DOHH2 (cell line): ENCODE data around the gene CNP.

Experiments used
- H3F3A ChIP-seq: fragments of 200-600 bp; sonication (generic), shearing (Covaris generic); 2 replicates; pipeline ENCODE4 v1.6.0; 2016; ENCODE audit warnings: antibody characterized with exemption, mild to moderate bottlenecking; ENCODE audit not compliant: control insufficient read depth, insufficient read depth
- H3K27ac ChIP-seq: fragments of 200-600 bp; sonication (generic); 2 replicates; pipeline ENCODE4 v1.5.1; 2014; ENCODE audit warnings: low read depth, mild to moderate bottlenecking, low read length, moderate library complexity
- H3K27me3 ChIP-seq: fragments of 200-600 bp; sonication (generic); 2 replicates; pipeline ENCODE4 v1.6.1; 2014; ENCODE audit warnings: mild to moderate bottlenecking, low read length, mixed read lengths; ENCODE audit not compliant: control insufficient read depth
- H3K36me3 ChIP-seq: fragments of 200-600 bp; sonication (generic); 2 replicates; pipeline ENCODE4 v1.6.1; 2014; ENCODE audit warnings: mild to moderate bottlenecking, low read length, moderate library complexity, mixed read lengths; ENCODE audit not compliant: control insufficient read depth
- H3K4me1 ChIP-seq: fragments of 200-600 bp; sonication (generic); 2 replicates; pipeline ENCODE4 v1.6.1; 2014; ENCODE audit warnings: mild to moderate bottlenecking, low read length, mixed read lengths; ENCODE audit not compliant: control insufficient read depth
- H3K4me2 ChIP-seq: fragments of 200-600 bp; sonication (generic); 2 replicates; pipeline ENCODE4 v1.6.0; 2014; ENCODE audit warnings: mild to moderate bottlenecking, low read length, moderate library complexity
- H3K4me3 ChIP-seq: fragments of 200-600 bp; sonication (generic); 2 replicates; pipeline ENCODE4 v1.5.1; 2014; ENCODE audit warnings: mild to moderate bottlenecking, low read length, mixed read lengths
- H3K79me2 ChIP-seq: fragments of 200-600 bp; sonication (generic); 2 replicates; pipeline ENCODE4 v1.6.1; 2014; ENCODE audit warnings: mild to moderate bottlenecking, low read length, mixed read lengths; ENCODE audit not compliant: control insufficient read depth
- H3K9me2 ChIP-seq: fragments of 200-600 bp; sonication (generic); replicated peaks from 2 replicates; pipeline ENCODE4 v1.6.1; 2014; ENCODE audit warnings: mild to moderate bottlenecking, low read length, mixed read lengths; ENCODE audit not compliant: control insufficient read depth
- H3K9me3 ChIP-seq: fragments of 200-600 bp; sonication (generic); 2 replicates; pipeline ENCODE4 v1.6.1; 2014; ENCODE audit warnings: antibody characterized with exemption, low read length, mixed read lengths; ENCODE audit not compliant: control insufficient read depth, insufficient read depth
- H4K20me1 ChIP-seq: fragments of 200-600 bp; sonication (generic); 2 replicates; pipeline ENCODE4 v1.6.0; 2014; ENCODE audit warnings: low read depth, mild to moderate bottlenecking, antibody characterized with exemption, low read length, moderate library complexity; ENCODE audit not compliant: control insufficient read depth, insufficient read depth
- EZH2phosphoT487 ChIP-seq: fragments of 200-600 bp; sonication (generic); IDR thresholded peaks from 2 replicates; pipeline ENCODE4 v1.6.1; 2017; ENCODE audit warnings: borderline replicate concordance, mild to moderate bottlenecking, antibody characterized with exemption, low read length, moderate library complexity, mixed read lengths
- TF ChIP-seq, protein P1 (sequence below): fragments of 200-600 bp; sonication (generic); IDR thresholded peaks from one replicate; pipeline ENCODE4 v1.5.1; 2014; ENCODE audit warnings: antibody characterized with exemption, mild to moderate bottlenecking, low read depth, low read length; ENCODE audit not compliant: poor library complexity, severe bottlenecking

Gene CNP

DNA sequence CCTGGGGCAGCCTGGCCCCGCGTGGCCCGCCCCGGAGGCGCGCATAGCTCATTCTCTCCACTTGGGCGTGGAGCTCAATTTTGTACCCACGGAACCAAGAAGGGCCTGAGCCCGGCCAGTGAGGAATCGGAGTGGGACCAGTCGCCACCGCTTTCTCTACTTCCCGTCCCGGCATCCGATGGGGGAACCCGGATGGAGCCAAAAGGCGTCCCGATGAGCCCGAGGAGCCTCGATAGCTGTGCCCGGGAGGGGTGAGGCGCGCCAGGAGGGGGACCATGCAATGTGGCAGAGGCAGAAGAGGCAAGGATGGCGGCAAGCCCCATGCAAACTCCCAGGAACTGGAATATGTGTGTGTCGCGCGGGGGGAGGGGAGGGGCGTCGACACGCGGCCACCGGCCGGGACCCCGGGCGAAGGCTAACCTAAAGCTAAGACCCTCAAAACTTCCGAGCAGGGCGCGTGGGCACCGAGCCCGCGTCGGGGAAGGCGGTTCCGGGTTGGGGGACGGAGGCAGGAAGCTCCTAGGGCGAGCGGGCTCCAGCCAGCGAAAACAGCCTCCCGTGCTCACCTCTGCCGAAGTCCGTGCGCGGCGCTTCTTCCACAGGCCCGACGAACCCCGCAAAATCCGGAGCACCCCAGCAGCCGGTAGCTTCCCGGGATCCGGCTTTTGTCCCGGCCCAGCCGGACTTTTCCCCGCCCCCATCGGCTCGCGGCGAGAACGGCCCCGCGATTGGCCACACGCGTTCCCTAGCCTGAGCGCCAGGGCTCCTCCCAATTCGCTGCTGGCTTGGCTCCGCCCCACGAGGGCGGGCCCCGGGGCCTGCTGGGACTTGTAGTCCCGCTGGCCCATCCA lies 48.1 kb upstream of the CNP start, which contains the start of gene ACLY:
ACLY (minus strand) TSS at position 638 of the 851 bp plus-strand sequence. CDS start 5,078 bp downstream, outside the sequence.
- H3K4me2 ChIP-seq = peak within 1 kb of the TSS; percentile 89
- peak within 1 kb of the TSS; percentile 86 for H3K4me3 ChIP-seq
- peaks cover 61% of the 10 kb centered on the region for H3K79me2 ChIP-seq
- H3F3A ChIP-seq = peaks cover 14% of the 10 kb centered on the region
- no peak for TF ChIP-seq EZH2phosphoT487
- TF ChIP-seq, protein P1, sequence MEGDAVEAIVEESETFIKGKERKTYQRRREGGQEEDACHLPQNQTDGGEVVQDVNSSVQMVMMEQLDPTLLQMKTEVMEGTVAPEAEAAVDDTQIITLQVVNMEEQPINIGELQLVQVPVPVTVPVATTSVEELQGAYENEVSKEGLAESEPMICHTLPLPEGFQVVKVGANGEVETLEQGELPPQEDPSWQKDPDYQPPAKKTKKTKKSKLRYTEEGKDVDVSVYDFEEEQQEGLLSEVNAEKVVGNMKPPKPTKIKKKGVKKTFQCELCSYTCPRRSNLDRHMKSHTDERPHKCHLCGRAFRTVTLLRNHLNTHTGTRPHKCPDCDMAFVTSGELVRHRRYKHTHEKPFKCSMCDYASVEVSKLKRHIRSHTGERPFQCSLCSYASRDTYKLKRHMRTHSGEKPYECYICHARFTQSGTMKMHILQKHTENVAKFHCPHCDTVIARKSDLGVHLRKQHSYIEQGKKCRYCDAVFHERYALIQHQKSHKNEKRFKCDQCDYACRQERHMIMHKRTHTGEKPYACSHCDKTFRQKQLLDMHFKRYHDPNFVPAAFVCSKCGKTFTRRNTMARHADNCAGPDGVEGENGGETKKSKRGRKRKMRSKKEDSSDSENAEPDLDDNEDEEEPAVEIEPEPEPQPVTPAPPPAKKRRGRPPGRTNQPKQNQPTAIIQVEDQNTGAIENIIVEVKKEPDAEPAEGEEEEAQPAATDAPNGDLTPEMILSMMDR = no peak
- H3K4me1 ChIP-seq = peaks cover 57% of the 10 kb centered on the region
- peaks cover 35% of the 10 kb centered on the region for H4K20me1 ChIP-seq
- H3K36me3 ChIP-seq = peaks cover 52% of the 10 kb centered on the region
- H3K9me2 ChIP-seq = no peaks in the 10 kb centered on the region
- H3K27me3 ChIP-seq = no peaks in the 10 kb centered on the region
- H3K9me3 ChIP-seq = no peaks in the 10 kb centered on the region
- H3K27ac ChIP-seq = peak within 1 kb of the TSS; percentile 78

DNA sequence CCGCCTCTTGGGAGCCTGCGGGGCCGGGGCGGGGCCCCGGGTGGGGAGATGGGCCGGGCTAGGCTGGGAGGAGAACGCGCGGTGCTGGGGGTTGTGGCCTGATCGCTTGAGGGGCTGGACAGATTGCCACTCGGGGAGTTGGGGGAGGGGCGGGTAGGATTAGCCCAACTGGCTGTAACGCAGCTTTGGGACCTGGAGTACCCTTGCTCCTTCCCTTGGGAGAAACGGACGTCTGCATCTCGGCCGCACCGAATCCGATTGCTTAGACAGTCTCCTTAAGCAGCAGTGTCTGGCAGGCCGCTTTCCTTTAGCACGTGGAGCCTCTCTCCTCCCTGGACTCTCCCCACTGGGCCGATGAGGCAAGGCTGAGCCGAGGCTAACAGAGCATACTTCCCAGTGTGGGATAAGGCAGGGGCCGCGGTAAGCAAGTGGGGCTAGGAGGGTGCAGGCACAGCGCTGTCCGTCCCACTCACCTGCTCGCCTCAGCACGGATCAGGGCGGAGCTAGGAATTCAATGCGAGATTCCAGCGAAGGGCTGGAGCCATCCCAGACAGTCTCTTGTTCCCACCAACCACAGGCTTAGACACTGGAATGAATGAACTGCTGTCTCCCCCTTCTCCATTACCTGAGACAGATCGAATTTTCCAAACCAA lies 47.3 kb upstream of the CNP start:
- H3K9me3 ChIP-seq = no peaks in the 10 kb centered on the region
- peaks cover 57% of the 10 kb centered on the region for H3K4me1 ChIP-seq
- peak overlapping the region; percentile 86 for H3K4me3 ChIP-seq
- H3F3A ChIP-seq = peaks cover 14% of the 10 kb centered on the region
- H3K9me2 ChIP-seq = no peaks in the 10 kb centered on the region
- H3K4me2 ChIP-seq = peak overlapping the region; percentile 89
- peak overlapping the region; percentile 57 for H3K27ac ChIP-seq
- H3K79me2 ChIP-seq = peaks cover 54% of the 10 kb centered on the region
- H4K20me1 ChIP-seq = peaks cover 30% of the 10 kb centered on the region
- no peaks in the 10 kb centered on the region for H3K27me3 ChIP-seq
- TF ChIP-seq, protein P1 = no peak
- no peak for TF ChIP-seq EZH2phosphoT487
- H3K36me3 ChIP-seq = peaks cover 44% of the 10 kb centered on the region

DNA sequence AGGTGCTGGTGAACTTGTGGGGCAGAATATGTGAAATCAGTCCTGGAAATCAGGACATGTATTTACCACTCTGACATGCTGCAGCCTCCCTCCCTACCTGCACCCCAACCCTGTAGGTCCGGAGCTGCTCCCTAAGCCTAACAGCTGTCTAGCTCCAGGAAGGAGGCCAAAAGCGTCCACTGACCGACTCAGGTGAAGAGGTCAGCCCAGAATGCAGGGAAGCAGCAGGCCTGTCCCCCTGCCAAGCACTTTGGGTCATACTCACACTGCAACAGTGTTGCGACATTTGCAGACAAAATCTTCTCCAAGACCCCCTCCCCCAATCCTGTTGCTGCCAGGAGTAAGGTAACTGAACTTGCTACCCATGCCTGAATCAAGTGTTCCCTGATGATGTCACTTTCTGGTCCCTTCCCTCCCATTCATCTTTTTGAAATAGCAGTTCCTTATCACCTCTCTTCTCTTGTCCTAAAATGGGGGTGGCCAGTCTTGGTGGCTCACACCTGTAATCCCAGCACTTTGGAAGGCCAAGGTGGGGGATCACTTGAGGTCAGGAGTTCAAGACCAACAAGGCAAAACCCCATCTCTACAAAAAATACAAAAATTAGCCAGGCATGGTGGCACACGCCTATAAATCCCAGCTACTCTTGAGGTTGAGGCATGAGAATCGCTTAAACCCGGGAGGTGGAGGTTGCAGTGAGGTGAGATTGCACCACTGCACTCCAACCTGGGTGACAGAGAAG lies 46.6 kb upstream of the CNP start:
- Histone ChIP-seq H3K27ac (peak overlapping the region; percentile 57), H3K9me2 (no peaks in the 10 kb centered on the region), H3K27me3 (no peaks in the 10 kb centered on the region), H3F3A (peaks cover 14% of the 10 kb centered on the region), H3K4me1 (peaks cover 57% of the 10 kb centered on the region), H3K4me3 (peak overlapping the region; percentile 86), H3K4me2 (peak overlapping the region; percentile 89), H3K36me3 (peaks cover 37% of the 10 kb centered on the region), H3K9me3 (no peaks in the 10 kb centered on the region), H4K20me1 (peaks cover 23% of the 10 kb centered on the region), H3K79me2 (peaks cover 47% of the 10 kb centered on the region)
- TF ChIP-seq, protein P1 = no peak
- no peak for TF ChIP-seq EZH2phosphoT487
